HG03439 (cell line): ENCODE data around the gene FAM222A.

Experiments
- ATAC-seq: cut with Tn5 transposase; IDR thresholded peaks from one replicate; pipeline ENCODE4 v1.9.1; 2021; ENCODE audit warnings: mild to moderate bottlenecking, moderate library complexity; ENCODE audit not compliant: unreplicated experiment

Gene FAM222A

GRCh38 chr12:109736552-109737108 lies 23.0 kb downstream of the FAM222A start:
- no peak for ATAC-seq

- no peak for ATAC-seq
These were observed 23.5 kb downstream of the FAM222A start for GRCh38 chr12:109737126-109737525.

GRCh38 chr12:109737631-109738030 lies 24.0 kb downstream of the FAM222A start:
- no peak for ATAC-seq

GRCh38 chr12:109738209-109738608 lies 24.6 kb downstream of the FAM222A start:
- no peak for ATAC-seq

GRCh38 chr12:109738878-109739665 lies 25.4 kb downstream of the FAM222A start:
- ATAC-seq = no peak

- no peak for ATAC-seq
These were observed 26.4 kb downstream of the FAM222A start for GRCh38 chr12:109739747-109740693.

- ATAC-seq = no peak
These were observed 27.1 kb downstream of the FAM222A start for GRCh38 chr12:109740694-109741245.

- ATAC-seq = no peak
These were observed 27.8 kb downstream of the FAM222A start for GRCh38 chr12:109741286-109741969.

- ATAC-seq = no peak
These were observed 28.5 kb downstream of the FAM222A start for GRCh38 chr12:109741970-109742703.

- ATAC-seq = no peak
These were observed 29.7 kb downstream of the FAM222A start for GRCh38 chr12:109743076-109743910.

- no peak for ATAC-seq
These were observed 30.4 kb downstream of the FAM222A start for GRCh38 chr12:109744026-109744425.

GRCh38 chr12:109744986-109745942 lies 31.6 kb downstream of the FAM222A start:
- ATAC-seq = no peak

GRCh38 chr12:109752117-109753053 lies 38.8 kb downstream of the FAM222A start:
- ATAC-seq = no peak

- ATAC-seq = no peak
These were observed 39.4 kb downstream of the FAM222A start for GRCh38 chr12:109753054-109753401.

- ATAC-seq = no peak
These were observed 40.3 kb downstream of the FAM222A start for GRCh38 chr12:109753959-109754358.

GRCh38 chr12:109756457-109756856 lies 42.8 kb downstream of the FAM222A start:
- no peak for ATAC-seq
